GM12878 (cell line): Measurements from ENCODE around the gene XYLB. TPM values are rescaled to one million over a fixed set of nuclear protein-coding genes. Genes with fewer than 3 reads are reported as not detected.

Source experiments
- ATAC-seq: fragments of 200-7000 bp; cut with Tn5 transposase; 3 replicates; pipeline ENCODE4 v1.9.1; 2020; ENCODE audit warnings: mild to moderate bottlenecking, moderate library complexity
- BruUV-seq: library from RNA; stranded (reverse); fragments of 400-500 nt; replicated peaks from 2 replicates; lab custom pipeline; 2021; lab: Mats Ljungman, UMichigan
- CTCF ChIA-PET: fragments of 300-600 bp; sonication (Branson Sonifier 250); formaldehyde crosslinking; extraction: SDS; loops from one replicate; lab custom pipeline; 2021; ENCODE audit warnings: inconsistent platforms; lab: Yijun Ruan, JAX
- POLR2A ChIA-PET: fragments of 350-600 bp; formaldehyde crosslinking; extraction: SDS; loops from one replicate; lab custom pipeline; 2021; ENCODE audit warnings: inconsistent platforms; lab: Charles Lee
- RAD21 ChIA-PET: fragments of 300-600 bp; sonication (Branson Sonifier 250); formaldehyde crosslinking; loops from one replicate; lab custom pipeline; 2023; ENCODE audit warnings: antibody characterized with exemption; ENCODE audit not compliant: unreplicated experiment; lab: Charles Lee
- SMC1A ChIA-PET: fragments of 300-600 bp; sonication (Branson Sonifier 250); formaldehyde crosslinking; loops from one replicate; lab custom pipeline; 2023; ENCODE audit not compliant: unreplicated experiment, uncharacterized antibody; lab: Charles Lee
- DNase-seq: peaks from one replicate; pipeline ENCODE4 v3.0.0-alpha.2; 2011; ENCODE audit warnings: low read depth, low spot score
- FAIRE-seq: peaks from 3 replicates; lab custom pipeline; 2011; peaks lifted over from hg19 to GRCh38; lab: Jason Lieb, UNC
- H2AFZ ChIP-seq: 2 replicates; pipeline ENCODE4 v1.6.0; 2011; ENCODE audit warnings: low read depth, low read length, control low read depth; ENCODE audit not compliant: control insufficient read depth
- H3K27ac ChIP-seq: 2 replicates; pipeline ENCODE4 v1.5.1; 2011; ENCODE audit warnings: control low read depth; ENCODE audit not compliant: control insufficient read depth, insufficient read depth
- H3K27me3 ChIP-seq, 2 experiments: replicated peaks in 1 of 2; 2 replicates each; pipeline versions ENCODE4 v1.6.0 to v1.6.1; 2011; ENCODE audit warnings: low read length in 1 of 2; ENCODE audit not compliant: control insufficient read depth in 2 of 2, insufficient read depth in 2 of 2
- H3K36me3 ChIP-seq, 2 experiments: 2 replicates each; pipeline ENCODE4 v1.5.1; 2011; ENCODE audit warnings: low read length in 1 of 2; ENCODE audit not compliant: control insufficient read depth in 2 of 2, insufficient read depth in 2 of 2
- H3K4me1 ChIP-seq: 2 replicates; pipeline ENCODE4 v1.6.1; 2011; ENCODE audit warnings: mild to moderate bottlenecking, low read length, moderate library complexity, mixed read lengths; ENCODE audit not compliant: control insufficient read depth, insufficient read depth
- H3K4me2 ChIP-seq: 2 replicates; pipeline ENCODE4 v1.6.0; 2011; ENCODE audit warnings: control low read depth; ENCODE audit not compliant: control insufficient read depth, insufficient read depth
- H3K4me3 ChIP-seq: fragments of 200-600 bp; sonication (generic); 2 replicates; pipeline ENCODE4 v1.5.1; 2016
- H3K79me2 ChIP-seq: 2 replicates; pipeline ENCODE4 v1.6.0; 2011; ENCODE audit warnings: low read length; ENCODE audit not compliant: control insufficient read depth, insufficient read depth
- H3K9ac ChIP-seq: 2 replicates; pipeline ENCODE4 v1.8.0; 2011; ENCODE audit warnings: low read length, control low read depth, mixed read lengths; ENCODE audit not compliant: control insufficient read depth, insufficient read depth
- H3K9me3 ChIP-seq: replicated peaks from 3 replicates; pipeline ENCODE4 v1.5.1; 2011; ENCODE audit warnings: mild to moderate bottlenecking, low read length; ENCODE audit not compliant: control insufficient read depth, insufficient read depth
- H4K20me1 ChIP-seq: 2 replicates; pipeline ENCODE4 v1.6.0; 2011; ENCODE audit not compliant: control insufficient read depth, insufficient read depth
- BACH1 ChIP-seq: fragments of 450-650 bp; IDR thresholded peaks from 2 replicates; pipeline ENCODE4 v1.6.1; 2017; ENCODE audit warnings: mild to moderate bottlenecking, borderline replicate concordance
- CBX3 ChIP-seq: fragments of 200-600 bp; sonication (generic); IDR thresholded peaks from 2 replicates; pipeline ENCODE4 v1.6.1; 2016; ENCODE audit warnings: low read depth, borderline replicate concordance
- CHD4 ChIP-seq: fragments of 200-600 bp; sonication (generic); IDR thresholded peaks from 2 replicates; pipeline ENCODE4 v1.6.1; 2016; ENCODE audit warnings: mild to moderate bottlenecking
- EGR1 ChIP-seq, 2 experiments: IDR thresholded peaks; 1 replicate in 1 of 2; 2 replicates in 1 of 2; pipeline ENCODE4 v1.6.1; 2011 to 2012; ENCODE audit warnings: low read depth in 2 of 2, low read length in 2 of 2, borderline replicate concordance in 1 of 2, mild to moderate bottlenecking in 1 of 2, moderate library complexity in 1 of 2
- HCFC1 ChIP-seq: fragments of 150-350 bp; IDR thresholded peaks from 2 replicates; pipeline ENCODE4 v1.6.1; 2014; ENCODE audit warnings: low read length
- HDAC6 ChIP-seq: fragments of 200-600 bp; sonication (generic); IDR thresholded peaks from one replicate; pipeline ENCODE4 v1.8.0; 2017; ENCODE audit warnings: antibody characterized with exemption; ENCODE audit not compliant: unreplicated experiment
- IKZF1 ChIP-seq: fragments of 450-650 bp; conservative IDR thresholded peaks from 2 replicates; pipeline ENCODE4 v1.6.1; 2017; ENCODE audit warnings: antibody characterized with exemption, mild to moderate bottlenecking
- JUND ChIP-seq: IDR thresholded peaks from 2 replicates; pipeline ENCODE4 v1.6.1; 2012; ENCODE audit warnings: low read depth, mild to moderate bottlenecking, low read length, improper control_type of control experiment, moderate library complexity
- MYB ChIP-seq: fragments of 150-350 bp; IDR thresholded peaks from 2 replicates; pipeline ENCODE4 v1.6.1; 2014; ENCODE audit warnings: mild to moderate bottlenecking, low read depth, low read length, borderline replicate concordance
- NFIC ChIP-seq: IDR thresholded peaks from 2 replicates; pipeline ENCODE4 v1.6.1; 2012; ENCODE audit warnings: low read depth, mild to moderate bottlenecking, inconsistent platforms, low read length, moderate library complexity
- NR2C2 ChIP-seq: IDR thresholded peaks from 2 replicates; pipeline ENCODE4 v1.6.1; 2011; ENCODE audit warnings: borderline replicate concordance, low read depth; ENCODE audit not compliant: control insufficient read depth, insufficient read length
- PML ChIP-seq: IDR thresholded peaks from 2 replicates; pipeline ENCODE4 v1.6.1; 2012; ENCODE audit warnings: low read length, inconsistent platforms
- SPI1 ChIP-seq: IDR thresholded peaks from 2 replicates; pipeline ENCODE4 v1.6.1; 2011; ENCODE audit warnings: low read depth, mild to moderate bottlenecking, low read length, moderate library complexity, borderline replicate concordance; ENCODE audit not compliant: insufficient read depth
- TBL1XR1 ChIP-seq: IDR thresholded peaks from 2 replicates; pipeline ENCODE4 v1.6.1; 2012; ENCODE audit warnings: low read depth, low read length, improper control_type of control experiment
- WGBS: methylation state at CpG from one replicate; pipeline ENCODE4 v1.1.6; 2016; ENCODE audit warnings: low lambda C conversion rate; ENCODE audit not compliant: insufficient replicate concordance, insufficient coverage; ENCODE audit errors: missing lambda C conversion rate; 5-methylcytosine and 5-hydroxymethylcytosine counted together
- in situ Hi-C: fragments of 300-500 bp; cut with MboI; formaldehyde crosslinking; loops from 9 replicates; pipeline ENCODE4 v1.14.3; 2018; ENCODE audit warnings: mixed read lengths
- intact Hi-C: fragments of 100-400 bp; cut with micrococcal nuclease; formaldehyde crosslinking; loops from one replicate; pipeline ENCODE4 v1.14.2; 2022; ENCODE audit not compliant: unreplicated experiment
- polyA plus RNA-seq, 11 experiments: library from polyadenylated mRNA; depleted of rRNA in 4 of 11; unstranded in 6 of 11; stranded (reverse) in 5 of 11; fragments of >200 nt; fragmentation: Nextera tagmentation in 4 of 11; fragmentation: Illumina TruSeq in 1 of 11; extraction: Ambion mirVana in 4 of 11; extraction: Trizol in 1 of 11; gene quantifications; 1 replicate in 1 of 11; 2 replicates in 10 of 11; pipeline versions ENCODE4 v1.2.1 to v1.2.3, GENCODE V29; 2011 to 2016; ENCODE audit warnings: inconsistent platforms in 2 of 11, missing spikeins in 2 of 11, low read depth in 1 of 11
- total RNA-seq, 4 experiments: library from RNA; depleted of rRNA in 3 of 4; stranded (reverse); fragments of >200 nt in 3 of 4; fragmentation: Illumina TruSeq in 1 of 4; extraction: Trizol in 1 of 4; gene quantifications; 2 replicates each; pipeline versions ENCODE4 v1.2.1 to v1.2.3, GENCODE V29; 2013 to 2021
- TF ChIP-seq, protein P1 (sequence below): IDR thresholded peaks from 2 replicates; pipeline ENCODE4 v1.6.1; 2012; ENCODE audit warnings: low read depth, low read length, improper control_type of control experiment

The XYLB gene
- total and polyA plus RNA-seq, 10 of the 15 experiments (the other 5 are each of a cell fraction or from before 2014, with no cell fraction given) = 0.60 to 6.1 (median 3.5) TPM

DNA sequence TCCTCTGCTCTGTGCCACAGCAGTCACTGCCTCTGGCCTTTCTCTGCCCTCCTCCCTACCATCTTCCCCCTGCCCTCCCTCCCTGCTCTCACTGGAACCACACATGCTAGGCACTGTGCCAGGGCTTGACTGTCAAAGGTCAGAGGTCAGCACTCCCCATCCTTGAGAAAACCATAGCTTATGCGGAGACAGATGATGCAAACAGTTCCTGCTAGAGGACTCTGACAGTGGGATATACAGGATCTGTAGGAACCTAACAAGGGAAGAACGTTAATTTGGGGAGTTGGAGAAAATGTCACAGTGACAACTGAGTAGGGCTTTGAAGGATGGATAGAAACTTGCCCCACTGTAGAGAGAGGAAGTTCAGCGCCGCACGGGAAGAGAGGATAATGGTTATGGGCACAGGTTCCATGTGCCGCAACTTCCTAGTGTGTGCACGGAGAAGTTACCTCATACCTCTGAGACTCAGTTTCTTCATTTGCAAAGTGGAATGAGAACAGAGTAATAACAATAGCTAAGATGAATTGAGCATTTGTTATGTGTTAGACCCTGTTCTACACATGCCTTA lies 29.3 kb upstream of the XYLB start:
- H3K9me3 ChIP-seq = no peaks in the 10 kb centered on the region
- no peak overlapping the region for H3K4me3 ChIP-seq
- H3K79me2 ChIP-seq = no peaks in the 10 kb centered on the region
- WGBS = 76% methylated on average over 7 of the region's 7 CpGs
- intact Hi-C loops = no loop called here
- no peak overlapping the region for H3K27ac ChIP-seq
- DNase-seq = no peak
- no peak for FAIRE-seq
- RAD21 ChIA-PET = no interaction called here
- in situ Hi-C loops = no loop called here
- POLR2A ChIA-PET = no interaction called here
- no peaks in the 10 kb centered on the region for H4K20me1 ChIP-seq
- no peak for TF ChIP-seq CHD4
- TF ChIP-seq EGR1 (IDR thresholded peaks at IDR 0.05; ENCODE audit: borderline replicate concordance in 1 of 2, low read depth in 2 of 2, low read length in 2 of 2) = no peak
- TF ChIP-seq CBX3 = no peak
- TF ChIP-seq BACH1 = no peak
- TF ChIP-seq HCFC1 = no peak
- TF ChIP-seq IKZF1 = no peak
- no peak for TF ChIP-seq MYB
- TF ChIP-seq, protein P1, sequence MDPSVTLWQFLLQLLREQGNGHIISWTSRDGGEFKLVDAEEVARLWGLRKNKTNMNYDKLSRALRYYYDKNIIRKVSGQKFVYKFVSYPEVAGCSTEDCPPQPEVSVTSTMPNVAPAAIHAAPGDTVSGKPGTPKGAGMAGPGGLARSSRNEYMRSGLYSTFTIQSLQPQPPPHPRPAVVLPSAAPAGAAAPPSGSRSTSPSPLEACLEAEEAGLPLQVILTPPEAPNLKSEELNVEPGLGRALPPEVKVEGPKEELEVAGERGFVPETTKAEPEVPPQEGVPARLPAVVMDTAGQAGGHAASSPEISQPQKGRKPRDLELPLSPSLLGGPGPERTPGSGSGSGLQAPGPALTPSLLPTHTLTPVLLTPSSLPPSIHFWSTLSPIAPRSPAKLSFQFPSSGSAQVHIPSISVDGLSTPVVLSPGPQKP = no peak
- TF ChIP-seq NR2C2 = no peak
- no peak for TF ChIP-seq NFIC
- no peak for TF ChIP-seq SPI1
- no peak for TF ChIP-seq HDAC6
- TF ChIP-seq TBL1XR1 = no peak
- TF ChIP-seq PML = no peak
- TF ChIP-seq JUND = no peak
- CTCF ChIA-PET = no interaction called here
- H2AFZ ChIP-seq = no peak overlapping the region
- SMC1A ChIA-PET = no interaction called here
- no peaks in the 10 kb centered on the region for H3K4me1 ChIP-seq
- peaks cover 0 to under 1% of the 10 kb centered on the region in 2 experiments; a peak in 1 of 4 replicates for H3K27me3 ChIP-seq
- no peak overlapping the region for H3K4me2 ChIP-seq
- BruUV-seq = no TSS peak
- no peak overlapping the region for H3K9ac ChIP-seq
- no peaks in the 10 kb centered on the region for H3K36me3 ChIP-seq
- no peak for ATAC-seq
